Ovary (tissue), 3 donors: ENCODE results near the gene RPL10A.

ENCODE experiments used
- EP300 ChIP-seq: sonication (generic); formaldehyde crosslinking; IDR thresholded peaks from one replicate; pipeline ENCODE4 v1.6.1; 2017; ENCODE audit warnings: antibody characterized with exemption
- POLR2A ChIP-seq: fragments of 450-650 bp; IDR thresholded peaks from one replicate; pipeline ENCODE4 v1.6.1; 2017; ENCODE audit warnings: antibody characterized with exemption, mild to moderate bottlenecking, moderate library complexity
- TF ChIP-seq, protein P1 (sequence below), 3 donors: fragments of 450-650 bp in 2 of 3; fragments of 200-600 bp in 1 of 3; IDR thresholded peaks; one replicate each; pipeline versions ENCODE4 v1.5.1 to v1.8.0; 2016 to 2022; ENCODE audit warnings: antibody characterized with exemption in 3 of 3, mild to moderate bottlenecking in 1 of 3
- donor health status: DM: no; HTN: no; CAD: no.

DNA sequence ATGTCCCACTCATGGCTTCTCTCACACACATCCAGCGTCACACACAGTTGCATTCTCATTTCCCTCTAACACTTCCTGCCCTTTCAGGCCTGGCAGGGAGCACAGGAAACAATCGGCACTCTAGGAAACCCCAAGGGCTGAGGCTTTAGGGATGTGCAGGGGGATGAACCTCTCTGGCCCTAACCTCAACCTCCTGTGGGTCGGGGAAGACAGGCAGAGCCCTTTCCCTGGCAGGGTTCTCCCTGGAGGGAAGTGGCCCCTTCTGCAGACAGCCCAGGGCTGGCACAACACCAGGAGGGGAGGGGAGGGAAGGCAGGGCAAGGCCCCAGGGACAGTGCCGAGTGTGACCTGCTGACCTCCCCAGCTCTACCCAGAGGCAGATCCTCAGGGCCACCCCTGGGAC lies 26.0 kb downstream of the RPL10A start:
- TF ChIP-seq POLR2A (no peak), EP300 (no peak)
- TF ChIP-seq, protein P1, sequence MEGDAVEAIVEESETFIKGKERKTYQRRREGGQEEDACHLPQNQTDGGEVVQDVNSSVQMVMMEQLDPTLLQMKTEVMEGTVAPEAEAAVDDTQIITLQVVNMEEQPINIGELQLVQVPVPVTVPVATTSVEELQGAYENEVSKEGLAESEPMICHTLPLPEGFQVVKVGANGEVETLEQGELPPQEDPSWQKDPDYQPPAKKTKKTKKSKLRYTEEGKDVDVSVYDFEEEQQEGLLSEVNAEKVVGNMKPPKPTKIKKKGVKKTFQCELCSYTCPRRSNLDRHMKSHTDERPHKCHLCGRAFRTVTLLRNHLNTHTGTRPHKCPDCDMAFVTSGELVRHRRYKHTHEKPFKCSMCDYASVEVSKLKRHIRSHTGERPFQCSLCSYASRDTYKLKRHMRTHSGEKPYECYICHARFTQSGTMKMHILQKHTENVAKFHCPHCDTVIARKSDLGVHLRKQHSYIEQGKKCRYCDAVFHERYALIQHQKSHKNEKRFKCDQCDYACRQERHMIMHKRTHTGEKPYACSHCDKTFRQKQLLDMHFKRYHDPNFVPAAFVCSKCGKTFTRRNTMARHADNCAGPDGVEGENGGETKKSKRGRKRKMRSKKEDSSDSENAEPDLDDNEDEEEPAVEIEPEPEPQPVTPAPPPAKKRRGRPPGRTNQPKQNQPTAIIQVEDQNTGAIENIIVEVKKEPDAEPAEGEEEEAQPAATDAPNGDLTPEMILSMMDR (IDR thresholded peaks at IDR 0.05), result no peak
